ENCODE data around the gene IRS1.

The IRS1 gene

DNA sequence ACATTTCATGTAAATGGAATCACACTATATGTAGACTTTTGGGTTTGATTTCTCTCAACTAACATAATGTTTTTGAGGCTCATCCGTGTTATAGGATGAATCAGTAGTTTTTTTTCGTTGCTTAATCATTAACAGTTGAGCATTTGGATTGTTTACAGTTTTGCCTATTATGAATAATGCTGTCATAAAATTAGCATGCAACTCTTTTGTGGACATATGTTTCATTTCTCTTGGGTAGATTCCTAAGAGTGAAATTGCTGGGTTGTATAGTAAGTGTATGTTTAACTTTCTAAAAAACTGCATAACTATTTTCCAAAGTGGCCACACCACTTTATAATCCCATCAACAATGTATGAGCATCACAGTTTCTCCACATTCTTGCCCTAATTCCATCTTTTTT lies 28.6 kb upstream of the IRS1 start:
- Histone ChIP-seq H3K27me3 (ENCODE audit: control insufficient read depth in 5 of 5, insufficient read depth in 4 of 5, low read length in 5 of 5) (no peaks in the 10 kb centered on the region), H3K9ac (ENCODE audit: low read length in 5 of 5) (no peak overlapping the region), H3K4me3 (ENCODE audit: low read depth in 1 of 5, low read length in 5 of 5) (no peak overlapping the region), H3K4me1 (ENCODE audit: control insufficient read depth in 5 of 5, insufficient read depth in 5 of 5, low read length in 5 of 5) (no peaks in the 10 kb centered on the region), H3K9me3 (ENCODE audit: control insufficient read depth in 5 of 5, low read length in 5 of 5) (no peaks in the 10 kb centered on the region), H3K36me3 (ENCODE audit: control insufficient read depth in 5 of 5, insufficient read depth in 5 of 5, low read length in 5 of 5) (no peaks in the 10 kb centered on the region), H3K27ac (ENCODE audit: low read depth, low read length) (no peak overlapping the region)

DNA sequence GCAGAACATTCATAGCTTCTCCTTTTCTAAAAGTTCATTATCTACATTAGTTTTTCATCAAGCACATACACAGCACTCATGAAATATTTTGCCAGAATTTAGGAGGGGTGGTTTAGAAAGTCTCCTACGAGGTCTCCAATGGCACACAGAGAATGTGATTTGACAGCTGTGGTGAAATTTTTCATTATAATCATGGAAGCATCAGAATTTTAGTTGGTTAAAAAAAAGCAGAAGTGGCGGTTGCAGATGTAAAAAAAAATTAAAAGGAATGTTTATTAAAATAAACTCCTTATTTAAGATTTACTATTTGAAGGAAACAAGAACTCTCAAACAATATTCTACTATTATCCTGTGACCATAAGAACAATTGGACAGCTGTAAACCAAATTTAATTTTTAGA lies 25.4 kb upstream of the IRS1 start:
- no peaks in the 10 kb centered on the region for H3K9me3 ChIP-seq (ENCODE audit: control insufficient read depth in 5 of 5, low read length in 5 of 5)
- no peak overlapping the region for H3K9ac ChIP-seq (ENCODE audit: low read length in 5 of 5)
- H3K27me3 ChIP-seq (ENCODE audit: control insufficient read depth in 5 of 5, insufficient read depth in 4 of 5, low read length in 5 of 5): no peaks in the 10 kb centered on the region
- no peak overlapping the region for H3K4me3 ChIP-seq (ENCODE audit: low read depth in 1 of 5, low read length in 5 of 5)
- no peak overlapping the region for H3K27ac ChIP-seq (ENCODE audit: low read depth, low read length)
- H3K36me3 ChIP-seq (ENCODE audit: control insufficient read depth in 5 of 5, insufficient read depth in 5 of 5, low read length in 5 of 5): no peaks in the 10 kb centered on the region
- H3K4me1 ChIP-seq (ENCODE audit: control insufficient read depth in 5 of 5, insufficient read depth in 5 of 5, low read length in 5 of 5): no peaks in the 10 kb centered on the region

- H3K36me3 ChIP-seq (ENCODE audit: control insufficient read depth in 5 of 5, insufficient read depth in 5 of 5, low read length in 5 of 5): no peaks in the 10 kb centered on the region
- no peak overlapping the region for H3K4me3 ChIP-seq (ENCODE audit: low read depth in 1 of 5, low read length in 5 of 5)
- no peak overlapping the region for H3K9ac ChIP-seq (ENCODE audit: low read length in 5 of 5)
- no peak overlapping the region for H3K27ac ChIP-seq (ENCODE audit: low read depth, low read length)
- no peaks in the 10 kb centered on the region for H3K9me3 ChIP-seq (ENCODE audit: control insufficient read depth in 5 of 5, low read length in 5 of 5)
- H3K4me1 ChIP-seq (ENCODE audit: control insufficient read depth in 5 of 5, insufficient read depth in 5 of 5, low read length in 5 of 5): no peaks in the 10 kb centered on the region
- peaks cover 0 to 3% (median 0%) of the 10 kb centered on the region in 5 donors for H3K27me3 ChIP-seq (ENCODE audit: control insufficient read depth in 5 of 5, insufficient read depth in 4 of 5, low read length in 5 of 5)
These were observed 19.3 kb upstream of the IRS1 start for GRCh38 chr2:226818930-226819329.

GRCh38 chr2:226813148-226813701 lies 13.6 kb upstream of the IRS1 start:
- H3K27ac ChIP-seq (ENCODE audit: low read depth, low read length): no peak overlapping the region
- H3K9me3 ChIP-seq (ENCODE audit: control insufficient read depth in 5 of 5, low read length in 5 of 5): no peaks in the 10 kb centered on the region
- H3K36me3 ChIP-seq (ENCODE audit: control insufficient read depth in 5 of 5, insufficient read depth in 5 of 5, low read length in 5 of 5): no peaks in the 10 kb centered on the region
- H3K27me3 ChIP-seq (ENCODE audit: control insufficient read depth in 5 of 5, insufficient read depth in 4 of 5, low read length in 5 of 5): no peaks in the 10 kb centered on the region
- H3K4me3 ChIP-seq (ENCODE audit: low read depth in 1 of 5, low read length in 5 of 5): no peak overlapping the region
- H3K9ac ChIP-seq (ENCODE audit: low read length in 5 of 5): no peak overlapping the region
- no peaks in the 10 kb centered on the region for H3K4me1 ChIP-seq (ENCODE audit: control insufficient read depth in 5 of 5, insufficient read depth in 5 of 5, low read length in 5 of 5)

DNA sequence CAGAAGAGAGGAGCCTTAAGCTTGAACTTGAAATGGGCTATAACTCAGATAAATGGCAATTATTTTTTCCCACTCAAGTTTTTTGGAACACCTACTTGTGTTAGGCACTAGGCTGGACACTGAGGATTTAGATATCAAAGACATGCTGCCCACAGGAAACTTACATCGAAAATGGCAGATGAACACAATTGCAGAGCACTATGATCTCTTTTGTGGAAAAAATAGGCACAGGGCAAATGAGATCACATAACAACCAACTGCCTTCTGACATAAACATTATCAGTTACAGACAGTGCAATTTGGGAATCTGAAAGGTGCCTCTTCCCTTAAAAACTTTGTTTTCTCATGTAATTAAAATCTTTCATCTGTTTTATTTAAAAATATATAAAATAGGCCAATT lies 3.8 kb upstream of the IRS1 start:
- Histone ChIP-seq H3K9me3 (ENCODE audit: control insufficient read depth in 5 of 5, low read length in 5 of 5) (no peaks in the 10 kb centered on the region), H3K27me3 (ENCODE audit: control insufficient read depth in 5 of 5, insufficient read depth in 4 of 5, low read length in 5 of 5) (peaks cover 0 to 17% (median 2%) of the 10 kb centered on the region in 5 donors), H3K27ac (ENCODE audit: low read depth, low read length) (no peak overlapping the region), H3K9ac (ENCODE audit: low read length in 5 of 5) (no peak overlapping the region), H3K36me3 (ENCODE audit: control insufficient read depth in 5 of 5, insufficient read depth in 5 of 5, low read length in 5 of 5) (no peaks in the 10 kb centered on the region), H3K4me1 (ENCODE audit: control insufficient read depth in 5 of 5, insufficient read depth in 5 of 5, low read length in 5 of 5) (peaks cover 0 to 32% (median 27%) of the 10 kb centered on the region in 5 donors), H3K4me3 (ENCODE audit: low read depth in 1 of 5, low read length in 5 of 5) (no peak overlapping the region)

- H3K9ac ChIP-seq (ENCODE audit: low read length in 5 of 5): no peak overlapping the region
- peak overlapping the region; percentile 71 for H3K27ac ChIP-seq (ENCODE audit: low read depth, low read length)
- no peaks in the 10 kb centered on the region for H3K9me3 ChIP-seq (ENCODE audit: control insufficient read depth in 5 of 5, low read length in 5 of 5)
- H3K4me1 ChIP-seq (ENCODE audit: control insufficient read depth in 5 of 5, insufficient read depth in 5 of 5, low read length in 5 of 5): peaks cover 0 to 40% (median 35%) of the 10 kb centered on the region in 5 donors
- H3K27me3 ChIP-seq (ENCODE audit: control insufficient read depth in 5 of 5, insufficient read depth in 4 of 5, low read length in 5 of 5): peaks cover 0 to 20% (median 3%) of the 10 kb centered on the region in 5 donors
- H3K4me3 ChIP-seq (ENCODE audit: low read depth in 1 of 5, low read length in 5 of 5): no peak overlapping the region
- no peaks in the 10 kb centered on the region for H3K36me3 ChIP-seq (ENCODE audit: control insufficient read depth in 5 of 5, insufficient read depth in 5 of 5, low read length in 5 of 5)
These were observed 3.0 kb upstream of the IRS1 start for GRCh38 chr2:226802573-226802972.

DNA sequence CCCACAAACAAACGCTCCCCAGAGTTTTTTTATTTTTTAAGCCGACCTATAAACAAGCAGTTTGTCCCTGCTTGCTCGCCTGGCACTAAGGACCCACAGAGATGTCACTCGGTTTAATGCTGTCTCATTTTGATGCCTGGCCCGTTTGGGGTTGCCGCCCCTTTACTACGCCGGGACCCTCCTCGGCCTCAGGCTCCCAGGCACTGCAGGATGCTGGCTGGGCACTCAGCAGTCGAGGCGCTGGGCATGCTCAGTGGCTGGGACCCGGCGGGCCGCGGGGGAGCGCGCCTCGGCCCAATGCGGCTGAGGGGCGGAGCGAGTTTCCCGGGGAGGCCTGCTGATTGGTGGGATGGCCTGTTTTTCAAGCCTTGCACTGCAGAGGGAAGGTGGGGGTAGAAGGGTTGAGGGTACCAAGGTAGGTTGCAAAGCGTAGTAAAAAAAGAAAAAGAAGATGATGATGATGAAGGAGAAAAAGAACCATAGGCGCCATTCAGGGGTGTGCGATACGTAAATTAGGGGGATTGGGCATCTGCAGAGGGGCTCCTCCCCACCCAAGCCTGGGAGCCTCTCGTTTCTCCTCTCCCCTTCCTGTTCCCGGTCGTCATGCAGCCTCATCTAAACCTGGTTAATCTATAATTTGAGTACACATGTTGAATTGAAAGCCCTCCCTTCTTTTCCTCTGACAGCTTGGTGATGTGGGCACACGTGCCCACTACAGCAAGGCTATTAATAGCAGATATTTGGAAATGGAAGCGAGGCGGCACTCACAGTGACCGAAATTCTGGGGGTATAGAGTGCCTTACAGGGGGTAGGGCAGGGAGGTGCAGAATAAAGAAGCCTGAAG lies 1.5 kb upstream of the IRS1 start:
- H3K4me1 ChIP-seq (ENCODE audit: control insufficient read depth in 5 of 5, insufficient read depth in 5 of 5, low read length in 5 of 5): peaks cover 0 to 52% (median 49%) of the 10 kb centered on the region in 5 donors
- H3K27me3 ChIP-seq (ENCODE audit: control insufficient read depth in 5 of 5, insufficient read depth in 4 of 5, low read length in 5 of 5): peaks cover 0 to 20% (median 3%) of the 10 kb centered on the region in 5 donors
- peak overlapping the region; percentile 71 for H3K27ac ChIP-seq (ENCODE audit: low read depth, low read length)

DNA sequence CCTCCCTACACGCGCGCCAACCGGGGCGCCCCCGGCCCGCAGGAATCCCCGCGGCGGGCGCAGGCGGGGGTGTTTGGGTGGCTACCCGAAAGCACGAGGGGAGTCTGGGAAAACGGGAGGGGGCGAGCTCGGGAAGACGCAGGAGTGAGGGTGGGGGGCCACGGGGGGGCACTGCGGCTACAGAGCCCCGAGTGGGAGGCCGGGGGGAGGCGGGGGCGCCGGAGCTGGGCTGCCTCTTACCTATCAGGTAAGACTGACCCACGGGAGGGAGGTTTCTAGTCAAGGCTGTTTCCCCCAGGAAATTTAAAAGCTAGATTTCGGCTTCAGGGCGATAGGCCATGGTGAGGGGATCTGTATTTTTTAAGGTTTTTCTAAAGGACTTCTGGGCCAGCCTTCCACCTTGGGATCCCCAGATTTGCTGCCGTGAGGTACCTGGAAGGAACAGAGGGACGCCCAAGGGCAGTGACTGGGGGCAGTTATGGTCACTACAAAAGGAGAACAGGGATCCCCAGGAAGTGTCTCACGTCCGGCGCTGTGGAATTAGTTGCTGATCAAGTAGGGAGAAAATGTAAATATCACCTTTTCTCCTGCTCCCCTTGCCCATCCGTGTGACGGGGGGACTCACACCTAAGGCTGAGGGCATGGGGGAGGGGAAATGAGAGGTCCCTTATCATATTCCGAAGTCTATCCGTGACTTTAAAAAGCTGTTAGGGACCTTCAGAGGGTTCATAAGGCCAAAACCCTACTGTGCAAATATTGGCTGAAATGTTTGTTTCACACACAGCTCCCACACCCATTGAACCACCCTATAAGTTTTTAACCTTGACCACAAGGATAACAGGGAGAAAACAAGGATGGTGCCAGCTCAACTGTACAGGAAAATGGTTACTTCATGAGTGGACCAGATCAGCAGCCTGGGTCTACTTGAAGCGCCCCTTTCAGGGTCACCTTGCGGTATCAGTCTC lies 638 bp upstream of the IRS1 start:
- Histone ChIP-seq H3K4me1 (ENCODE audit: control insufficient read depth in 5 of 5, insufficient read depth in 5 of 5, low read length in 5 of 5) (peaks cover 2 to 61% (median 58%) of the 10 kb centered on the region in 5 donors), H3K27ac (ENCODE audit: low read depth, low read length) (peak overlapping the region; percentile 71), H3K27me3 (ENCODE audit: control insufficient read depth in 5 of 5, insufficient read depth in 4 of 5, low read length in 5 of 5) (peaks cover 0 to 20% (median 3%) of the 10 kb centered on the region in 5 donors), H3K4me3 (ENCODE audit: low read depth in 1 of 5, low read length in 5 of 5) (peak overlapping the region; percentile 48 to 78 (median 64)), H3K9ac (ENCODE audit: low read length in 5 of 5) (peak overlapping the region in 3 of 5 donors; percentile 43 to 75 (median 61)), H3K36me3 (ENCODE audit: control insufficient read depth in 5 of 5, insufficient read depth in 5 of 5, low read length in 5 of 5) (peaks cover 0 to 10% (median 4%) of the 10 kb centered on the region in 5 donors), H3K9me3 (ENCODE audit: control insufficient read depth in 5 of 5, low read length in 5 of 5) (no peaks in the 10 kb centered on the region)

More for the DNA sequence above, 1.5 kb upstream of the IRS1 start:
- no peaks in the 10 kb centered on the region for H3K9me3 ChIP-seq (ENCODE audit: control insufficient read depth in 5 of 5, low read length in 5 of 5)
- H3K9ac ChIP-seq (ENCODE audit: low read length in 5 of 5): peak overlapping the region in 1 of 5 donors; percentile 75
- H3K36me3 ChIP-seq (ENCODE audit: control insufficient read depth in 5 of 5, insufficient read depth in 5 of 5, low read length in 5 of 5): peaks cover 0 to 6% (median 2%) of the 10 kb centered on the region in 5 donors
- H3K4me3 ChIP-seq (ENCODE audit: low read depth in 1 of 5, low read length in 5 of 5): peak overlapping the region; percentile 39 to 78 (median 64)

DNA sequence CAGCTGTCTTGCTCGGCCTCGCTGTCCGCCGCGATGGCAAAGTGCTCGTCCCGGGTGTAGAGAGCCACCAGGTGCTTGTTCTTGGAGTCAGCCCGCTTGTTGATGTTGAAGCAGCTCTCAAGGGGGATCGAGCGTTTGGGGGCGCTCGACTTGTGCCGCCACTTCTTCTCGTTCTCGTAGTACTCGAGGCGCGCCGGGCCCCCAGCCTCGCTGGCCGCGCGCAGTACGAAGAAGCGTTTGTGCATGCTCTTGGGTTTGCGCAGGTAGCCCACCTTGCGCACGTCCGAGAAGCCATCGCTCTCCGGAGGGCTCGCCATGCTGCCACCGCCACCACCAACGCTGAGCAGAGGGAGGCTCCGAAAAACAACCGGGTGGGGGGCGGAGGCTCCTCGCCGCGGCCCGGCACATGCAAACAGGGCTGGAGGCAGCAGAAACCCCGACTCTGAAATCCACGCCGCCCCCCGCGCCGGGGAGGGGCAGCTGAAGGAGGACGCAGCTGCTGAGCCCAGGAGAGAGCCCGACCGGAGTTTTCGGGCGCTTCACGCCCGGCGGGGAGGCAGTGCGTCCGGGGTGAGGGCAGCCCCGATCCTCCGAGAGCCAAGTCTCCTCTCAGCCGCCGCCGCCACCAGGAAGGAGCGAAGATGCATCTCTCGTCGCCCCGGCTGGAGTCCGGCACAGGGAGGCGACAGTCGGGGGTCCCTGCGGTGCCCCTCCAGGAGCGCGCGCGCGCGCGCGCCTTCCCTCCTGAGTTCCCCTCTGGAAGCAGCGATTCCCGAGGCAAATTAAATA lies 1.0 kb downstream of the IRS1 start:
- H3K9me3 ChIP-seq (ENCODE audit: control insufficient read depth in 5 of 5, low read length in 5 of 5): no peaks in the 10 kb centered on the region
- H3K27ac ChIP-seq (ENCODE audit: low read depth, low read length): peak overlapping the region; percentile 86
- peak overlapping the region; percentile 64 to 82 (median 78) for H3K4me3 ChIP-seq (ENCODE audit: low read depth in 1 of 5, low read length in 5 of 5)
- peak overlapping the region; percentile 26 to 78 (median 58) for H3K9ac ChIP-seq (ENCODE audit: low read length in 5 of 5)
- peaks cover 2 to 72% (median 68%) of the 10 kb centered on the region in 5 donors for H3K4me1 ChIP-seq (ENCODE audit: control insufficient read depth in 5 of 5, insufficient read depth in 5 of 5, low read length in 5 of 5)
- peaks cover 0 to 10% (median 4%) of the 10 kb centered on the region in 5 donors for H3K36me3 ChIP-seq (ENCODE audit: control insufficient read depth in 5 of 5, insufficient read depth in 5 of 5, low read length in 5 of 5)
- H3K27me3 ChIP-seq (ENCODE audit: control insufficient read depth in 5 of 5, insufficient read depth in 4 of 5, low read length in 5 of 5): peaks cover 0 to 20% (median 3%) of the 10 kb centered on the region in 5 donors

Data from subcutaneous abdominal adipose tissue (tissue), 5 donors.